ENCODE data around the gene NT5M.
A peak's percentile ranks its signal among the peaks of the same experiment; 100 is the strongest.
"Not testable (repeated sequence)": the region's sequence is repeated elsewhere in the genome, so short reads cannot be mapped to it uniquely, and the experiment has no call there.

The NT5M gene

GRCh38 chr17:17377071-17377967 lies 74.1 kb downstream of the NT5M start:
- DNase-seq (ENCODE audit: low read depth) = no peak

GRCh38 chr17:17379197-17379991 lies 76.2 kb downstream of the NT5M start:
- DNase-seq (ENCODE audit: low read depth) = no peak

GRCh38 chr17:17380145-17380925 lies 77.2 kb downstream of the NT5M start:
- DNase-seq (ENCODE audit: low read depth) = no peak

GRCh38 chr17:17381446-17382064 lies 78.4 kb downstream of the NT5M start:
- no peak for DNase-seq (ENCODE audit: low read depth)

- DNase-seq (ENCODE audit: low read depth) = no peak
Measured at GRCh38 chr17:17382065-17382459, 78.9 kb downstream of the NT5M start.

GRCh38 chr17:17382971-17383370 lies 79.8 kb downstream of the NT5M start:
- no peak for DNase-seq (ENCODE audit: low read depth)

GRCh38 chr17:17383431-17384290 lies 80.5 kb downstream of the NT5M start:
- DNase-seq (ENCODE audit: low read depth) = not testable (repeated sequence)

GRCh38 chr17:17384291-17384615 lies 81.1 kb downstream of the NT5M start:
- no peak for DNase-seq (ENCODE audit: low read depth)

- DNase-seq (ENCODE audit: low read depth) = no peak
Measured at GRCh38 chr17:17384961-17385360, 81.8 kb downstream of the NT5M start.

GRCh38 chr17:17385491-17385890 lies 82.3 kb downstream of the NT5M start:
- DNase-seq (ENCODE audit: low read depth) = no peak

- DNase-seq (ENCODE audit: low read depth) = no peak
Measured at GRCh38 chr17:17386094-17386800, 83.1 kb downstream of the NT5M start.

GRCh38 chr17:17387017-17387497 lies 83.9 kb downstream of the NT5M start:
- DNase-seq (ENCODE audit: low read depth) = no peak

GRCh38 chr17:17387498-17388362 lies 84.6 kb downstream of the NT5M start:
- no peak for DNase-seq (ENCODE audit: low read depth)

GRCh38 chr17:17388657-17389496 lies 85.7 kb downstream of the NT5M start:
- DNase-seq (ENCODE audit: low read depth) = no peak

GRCh38 chr17:17391668-17392370 lies 88.6 kb downstream of the NT5M start:
- DNase-seq (ENCODE audit: low read depth) = peak; percentile 15

- DNase-seq (ENCODE audit: low read depth) = no peak
Measured at GRCh38 chr17:17393976-17394375, 90.8 kb downstream of the NT5M start.

GRCh38 chr17:17394494-17394893 lies 91.3 kb downstream of the NT5M start:
- DNase-seq (ENCODE audit: low read depth) = no peak
